ENCODE results near the gene RAB40C. TPM values are rescaled to one million over a fixed set of nuclear protein-coding genes. Genes with fewer than 3 reads are reported as not detected.

RAB40C gene
- total and polyA plus RNA-seq, 2 donors (not counting 1 experiment from before 2014, with no cell fraction given), result 12.7 to 26.9 TPM

- no peak overlapping the region for H3K4me3 ChIP-seq (ENCODE audit: control extremely low read depth in 1 of 5, extremely low read depth in 1 of 5, insufficient read depth in 1 of 5, low read depth in 2 of 5, low read length in 4 of 5)
- TF ChIP-seq CTCF (IDR thresholded peaks at IDR 0.05) (no peak), EZH2 (IDR thresholded peaks at IDR 0.05; ENCODE audit: borderline replicate concordance, insufficient read depth, low read depth, low read length, poor library complexity, severe bottlenecking) (no peak)
- H3K9me3 Mint-ChIP-seq (ENCODE audit: insufficient read depth), result no peaks in the 10 kb centered on the region
Observed at GRCh38 chr16:654034-654433, 64.2 kb downstream of the RAB40C start.

GRCh38 chr16:657487-657886 is 67.6 kb downstream of the RAB40C start:
- H3K4me3 ChIP-seq (ENCODE audit: control extremely low read depth in 1 of 5, extremely low read depth in 1 of 5, insufficient read depth in 1 of 5, low read depth in 2 of 5, low read length in 4 of 5), result no peak overlapping the region
- no peaks in the 10 kb centered on the region for H3K27me3 Mint-ChIP-seq
- no peaks in the 10 kb centered on the region for H4K20me1 ChIP-seq (ENCODE audit: control insufficient read depth, insufficient read depth, low read length, poor library complexity, severe bottlenecking)
- peaks cover 8% of the 10 kb centered on the region for H3K4me1 Mint-ChIP-seq
- POLR2A ChIA-PET, result no interaction called here
- H3K27ac Mint-ChIP-seq, result no peak overlapping the region
- DNase-seq (no peak), ATAC-seq (ENCODE audit: low read depth) (no peak)
- H3K9ac ChIP-seq (ENCODE audit: low read length), result no peak overlapping the region
- no peak overlapping the region for H3K27ac ChIP-seq (ENCODE audit: low read length in 2 of 2)
- TF ChIP-seq CTCF (IDR thresholded peaks at IDR 0.05), result no peak
- TF ChIP-seq EZH2 (IDR thresholded peaks at IDR 0.05; ENCODE audit: borderline replicate concordance, insufficient read depth, low read depth, low read length, poor library complexity, severe bottlenecking), result no peak
- WGBS (ENCODE audit: insufficient coverage), result 98% methylated on average over 22 of the region's 22 CpGs
- no peak overlapping the region for H2AFZ ChIP-seq (ENCODE audit: insufficient read depth, low read depth, low read length, poor library complexity, severe bottlenecking)
- H3K36me3 ChIP-seq (replicated peaks in 1 of 2; ENCODE audit: control extremely low read depth in 1 of 2, control insufficient read depth in 1 of 2, extremely low read depth in 1 of 2, insufficient read depth in 2 of 2, low read length in 1 of 2), result no peaks in the 10 kb centered on the region
- no peaks in the 10 kb centered on the region for H3K27me3 ChIP-seq (replicated peaks in 1 of 4; ENCODE audit: control extremely low read depth in 1 of 4, control insufficient read depth in 3 of 4, insufficient read depth in 4 of 4, low read length in 3 of 4)
- CTCF ChIA-PET, result no interaction called here
- H3K4me3 Mint-ChIP-seq, result no peak overlapping the region
- no peak overlapping the region for H3K4me2 ChIP-seq (replicated peaks; ENCODE audit: low read depth, low read length, poor library complexity, severe bottlenecking)
- H3K9me3 Mint-ChIP-seq (ENCODE audit: insufficient read depth), result no peaks in the 10 kb centered on the region
- H3K4me1 ChIP-seq (ENCODE audit: control insufficient read depth in 2 of 2, insufficient read depth in 2 of 2, low read length in 2 of 2), result peaks cover 10 to 17% of the 10 kb centered on the region in 2 donors
- no peaks in the 10 kb centered on the region for H3K79me2 ChIP-seq (ENCODE audit: control insufficient read depth, insufficient read depth, low read length)
- intact Hi-C loops (cut with micrococcal nuclease), result no loop called here
- H3K9me3 ChIP-seq (ENCODE audit: control extremely low read depth in 1 of 3, control insufficient read depth in 2 of 3, insufficient read depth in 1 of 3, low read length in 2 of 3), result no peaks in the 10 kb centered on the region

More at GRCh38 chr16:654034-654433, 64.2 kb downstream of the RAB40C start:
- no peak overlapping the region for H3K9ac ChIP-seq (ENCODE audit: low read length)
- WGBS (ENCODE audit: insufficient coverage), result 98% methylated on average over 9 of the region's 12 CpGs
- ATAC-seq (ENCODE audit: low read depth), result no peak
- no peaks in the 10 kb centered on the region for H4K20me1 ChIP-seq (ENCODE audit: control insufficient read depth, insufficient read depth, low read length, poor library complexity, severe bottlenecking)
- H3K36me3 ChIP-seq (replicated peaks in 1 of 2; ENCODE audit: control extremely low read depth in 1 of 2, control insufficient read depth in 1 of 2, extremely low read depth in 1 of 2, insufficient read depth in 2 of 2, low read length in 1 of 2), result no peaks in the 10 kb centered on the region
- intact Hi-C loops (cut with micrococcal nuclease), result no loop called here
- no peaks in the 10 kb centered on the region for H3K9me3 ChIP-seq (ENCODE audit: control extremely low read depth in 1 of 3, control insufficient read depth in 2 of 3, insufficient read depth in 1 of 3, low read length in 2 of 3)
- ChIA-PET POLR2A (no interaction called here), CTCF (no interaction called here)
- Mint-ChIP-seq H3K4me3 (no peak overlapping the region), H3K27me3 (no peaks in the 10 kb centered on the region), H3K27ac (no peak overlapping the region), H3K4me1 (peaks cover 1% of the 10 kb centered on the region)
- H3K27me3 ChIP-seq (replicated peaks in 1 of 4; ENCODE audit: control extremely low read depth in 1 of 4, control insufficient read depth in 3 of 4, insufficient read depth in 4 of 4, low read length in 3 of 4), result no peaks in the 10 kb centered on the region
- DNase-seq, result no peak
- H3K79me2 ChIP-seq (ENCODE audit: control insufficient read depth, insufficient read depth, low read length), result no peaks in the 10 kb centered on the region
- no peak overlapping the region for H3K4me2 ChIP-seq (replicated peaks; ENCODE audit: low read depth, low read length, poor library complexity, severe bottlenecking)
- H3K27ac ChIP-seq (ENCODE audit: low read length in 2 of 2), result no peak overlapping the region
- H3K4me1 ChIP-seq (ENCODE audit: control insufficient read depth in 2 of 2, insufficient read depth in 2 of 2, low read length in 2 of 2), result peaks cover 5 to 6% of the 10 kb centered on the region in 2 donors
- H2AFZ ChIP-seq (ENCODE audit: insufficient read depth, low read depth, low read length, poor library complexity, severe bottlenecking), result no peak overlapping the region

All from B cell (primary cell).